ENCODE results near the gene XRCC4.
A peak's percentile ranks its signal among the peaks of the same experiment; 100 is the strongest.

Gene XRCC4

DNA sequence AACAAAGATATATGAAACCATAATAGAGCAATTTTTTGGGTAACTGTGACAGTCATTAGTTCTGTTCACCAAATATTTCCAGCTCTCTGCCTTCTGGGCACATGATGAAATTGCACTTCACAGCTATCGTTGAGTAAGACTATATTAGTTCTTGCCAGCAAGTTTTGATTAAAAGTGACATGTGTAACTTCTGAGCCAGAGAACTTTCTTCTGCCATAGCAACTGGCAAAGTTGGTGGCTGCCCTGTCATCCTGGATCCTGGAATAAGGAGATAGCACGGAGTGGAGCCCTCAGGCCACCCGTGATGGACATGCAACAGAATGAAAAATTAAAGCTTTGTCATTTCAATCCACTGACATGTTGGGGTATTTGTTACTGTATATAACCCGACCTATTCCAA is 199.8 kb downstream of the XRCC4 start:
- DNase-seq (ENCODE audit: low spot score) = no peak

DNA sequence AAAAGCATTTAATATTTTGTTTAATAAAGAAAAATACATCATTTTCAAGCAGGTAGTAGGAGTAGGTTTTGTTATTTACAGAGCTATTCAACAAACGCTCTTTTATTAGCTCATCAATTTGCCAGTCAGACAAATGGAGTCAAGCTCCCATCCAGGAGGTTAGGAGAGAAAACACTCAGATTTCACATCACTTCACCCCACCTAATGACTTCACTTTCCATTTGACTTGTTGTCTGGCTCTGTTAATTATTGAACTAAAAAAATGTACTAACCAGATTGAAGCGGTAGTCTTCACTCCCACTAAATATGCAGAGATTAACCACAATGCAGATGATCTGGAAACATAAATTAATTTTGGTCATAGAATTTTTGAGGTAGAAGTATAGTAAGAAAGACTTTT is 200.6 kb downstream of the XRCC4 start:
- no peak for DNase-seq (ENCODE audit: low spot score)

DNA sequence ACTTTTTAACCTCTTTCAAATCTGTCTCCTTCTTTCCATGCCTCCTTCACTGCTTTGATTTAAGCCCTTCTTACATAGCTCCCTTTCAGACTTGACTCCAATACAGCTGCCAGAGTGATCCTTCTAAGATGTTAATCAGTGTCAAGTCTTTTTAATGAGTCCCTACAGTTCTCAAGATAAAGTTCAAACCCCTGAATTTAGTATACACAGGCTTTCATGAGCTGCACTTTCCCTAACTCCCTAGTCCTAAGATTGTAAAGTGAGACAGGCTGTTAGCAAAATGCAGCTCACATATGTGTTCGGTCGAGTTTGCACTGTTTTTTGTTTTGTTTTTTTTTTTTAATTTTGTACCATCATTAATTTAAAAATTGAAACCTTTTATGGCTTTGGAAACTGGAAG is 203.8 kb downstream of the XRCC4 start:
- no peak for DNase-seq (ENCODE audit: low spot score)

DNA sequence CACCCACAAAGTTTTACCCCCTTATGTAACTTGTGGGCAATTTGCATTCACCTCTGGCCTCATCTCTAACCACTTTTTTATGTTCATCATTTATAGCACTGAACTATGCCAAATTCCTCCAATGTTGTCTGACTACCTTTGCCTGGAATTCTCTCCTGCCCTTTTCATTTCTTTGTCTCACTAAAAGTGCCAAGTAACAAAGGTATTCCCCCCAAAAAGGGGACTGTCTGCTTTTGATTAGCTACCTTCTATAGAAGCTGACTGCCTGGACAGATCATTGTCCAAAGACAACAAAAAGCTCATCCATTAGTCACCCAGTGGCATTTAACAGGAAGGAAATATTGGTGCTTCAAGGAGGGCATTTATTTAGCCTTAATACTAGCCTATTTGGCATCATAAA is 204.3 kb downstream of the XRCC4 start:
- DNase-seq (ENCODE audit: low spot score) = no peak

DNA sequence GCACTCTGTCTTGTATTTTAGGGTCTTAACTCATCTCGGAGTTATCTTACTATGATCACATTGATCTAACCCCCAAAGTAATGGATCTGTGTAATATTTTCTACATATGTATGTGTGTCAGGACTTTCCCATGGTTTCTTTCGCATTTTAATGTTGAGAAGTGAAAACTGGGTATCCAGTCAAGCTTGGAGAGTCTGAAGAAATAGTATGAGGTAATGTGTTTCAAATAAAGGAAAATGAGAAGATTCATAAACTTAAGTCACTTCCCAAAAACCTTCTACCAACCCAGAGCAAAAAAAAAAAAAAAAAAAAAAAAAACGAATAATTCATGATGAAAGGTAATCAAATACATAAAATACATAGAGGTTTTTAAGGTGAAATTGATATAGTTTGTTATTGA is 206.4 kb downstream of the XRCC4 start:
- no peak for DNase-seq (ENCODE audit: low spot score)

DNA sequence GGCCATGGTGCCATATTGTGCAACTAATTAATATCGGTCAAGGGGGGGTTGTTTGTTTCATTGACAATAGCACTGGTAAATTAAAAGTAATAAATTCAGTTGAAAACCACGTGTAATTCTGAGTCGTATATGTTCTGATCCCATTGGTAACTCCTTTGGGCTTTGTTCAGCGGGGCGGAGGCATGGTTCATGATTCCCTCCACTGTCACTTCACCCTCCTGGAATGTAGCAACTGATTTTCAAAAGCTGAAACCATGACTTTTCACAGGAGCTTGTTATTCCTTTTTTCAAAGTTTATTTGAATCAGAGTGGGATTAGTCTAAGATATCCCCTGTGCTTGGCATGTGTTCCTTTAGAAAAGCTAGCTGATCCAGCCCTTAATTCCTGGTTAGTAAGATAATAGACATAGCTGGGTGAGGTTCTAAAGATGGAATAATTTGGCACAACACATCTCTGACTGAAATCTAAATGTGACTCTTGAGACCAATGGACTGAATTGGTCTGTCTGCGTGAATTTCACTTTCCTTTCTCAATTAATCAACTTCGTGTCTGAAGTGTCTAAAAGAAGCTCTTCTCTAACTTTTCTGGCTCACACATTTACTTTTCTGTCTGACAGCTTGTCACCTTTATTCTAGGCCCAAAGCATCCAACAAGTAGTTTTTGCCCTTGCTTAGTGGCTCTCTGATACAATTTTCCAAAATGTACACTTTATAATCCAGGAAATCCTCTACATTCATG is 208.5 kb downstream of the XRCC4 start:
- DNase-seq (ENCODE audit: low spot score) = no peak

DNA sequence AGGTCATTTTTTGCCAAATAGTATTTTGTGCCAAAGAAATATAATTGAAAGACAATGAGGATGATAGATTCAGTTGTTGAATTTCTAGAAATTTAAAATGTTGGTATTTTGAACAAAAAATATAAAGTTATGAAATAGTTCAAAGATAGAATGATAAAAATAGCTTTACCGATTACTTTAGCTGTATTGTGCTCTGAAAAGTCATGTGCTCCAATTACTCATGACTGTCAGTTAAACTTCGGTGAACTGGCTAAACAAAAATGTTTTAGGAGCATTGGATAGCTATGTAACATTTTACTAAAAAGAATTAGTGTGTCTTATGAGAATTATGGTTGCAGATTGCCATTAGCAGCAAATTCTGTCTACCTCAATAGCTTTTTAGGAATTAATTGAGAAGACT is 216.9 kb downstream of the XRCC4 start:
- no peak for DNase-seq (ENCODE audit: low spot score)

DNA sequence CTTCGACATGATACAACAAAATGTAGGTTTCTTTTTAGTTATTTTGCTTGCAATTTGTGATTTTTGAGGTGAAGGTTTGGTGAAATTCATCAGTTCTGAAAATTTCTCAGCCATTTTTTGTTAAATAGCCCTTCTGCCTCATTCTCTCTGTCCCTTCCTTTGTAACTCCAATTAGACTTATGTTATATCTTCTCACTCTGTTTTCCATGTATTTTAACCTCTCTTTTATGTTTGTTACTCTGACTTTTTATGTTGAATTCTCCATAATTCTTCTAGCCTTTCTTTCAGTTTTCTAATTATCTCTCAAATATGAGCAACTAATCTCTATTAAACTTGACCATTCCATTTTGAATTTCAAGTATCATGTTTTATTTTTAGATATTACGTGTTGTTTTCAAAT is 222.0 kb downstream of the XRCC4 start:
- no peak for DNase-seq (ENCODE audit: low spot score)

DNA sequence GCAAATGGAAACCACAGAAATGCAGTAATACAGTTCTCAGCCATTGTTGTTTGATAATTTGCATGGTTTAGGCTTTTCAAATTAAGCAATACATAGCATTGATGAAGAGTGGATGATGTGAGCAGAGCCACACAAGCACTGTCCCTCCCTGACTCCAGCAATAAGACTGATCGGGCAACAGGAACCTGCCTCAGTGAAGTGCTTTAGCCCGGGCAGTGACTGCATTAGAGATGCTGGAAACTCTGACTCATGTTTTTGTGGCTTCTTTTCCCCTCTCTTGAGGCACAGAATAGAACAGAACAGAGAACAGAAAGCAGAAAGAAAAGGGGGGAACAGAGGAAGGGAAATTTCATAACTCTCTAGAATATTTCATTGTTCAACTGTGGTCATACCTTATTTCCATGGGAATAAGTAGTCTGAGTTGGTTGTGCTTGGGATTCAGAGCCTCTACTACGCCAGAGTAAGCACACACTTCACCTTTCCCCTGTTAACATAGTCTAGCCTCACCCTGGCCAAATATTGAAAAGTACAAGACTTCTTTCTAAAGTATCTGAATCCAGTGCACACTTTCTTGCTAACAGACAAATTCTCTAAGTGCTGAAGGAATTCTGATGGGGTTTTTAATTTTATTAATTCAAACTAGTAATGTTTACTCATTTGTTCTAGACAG is 229.4 kb downstream of the XRCC4 start:
- DNase-seq (ENCODE audit: low spot score) = peak; percentile 38

DNA sequence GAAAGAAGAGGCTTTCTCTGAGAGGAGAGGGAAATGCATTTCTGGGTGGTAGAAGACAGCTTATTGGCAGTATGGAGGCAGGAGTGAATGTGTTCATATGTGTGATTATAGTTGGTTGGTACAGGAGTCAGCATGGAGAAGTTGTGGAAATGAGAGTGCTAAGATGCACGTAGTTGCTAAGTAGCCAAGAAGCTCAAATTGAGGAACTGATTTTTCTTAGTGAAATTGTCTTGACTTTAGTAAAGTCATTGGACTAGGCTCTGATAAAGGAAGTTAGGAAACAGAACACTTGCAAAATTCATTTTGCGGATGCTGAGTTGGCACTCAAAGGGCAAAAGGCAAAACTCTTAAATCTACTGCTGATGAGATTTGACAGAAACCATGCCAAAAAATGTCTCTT is 235.3 kb downstream of the XRCC4 start:
- DNase-seq (ENCODE audit: low spot score) = peak; percentile 43

DNA sequence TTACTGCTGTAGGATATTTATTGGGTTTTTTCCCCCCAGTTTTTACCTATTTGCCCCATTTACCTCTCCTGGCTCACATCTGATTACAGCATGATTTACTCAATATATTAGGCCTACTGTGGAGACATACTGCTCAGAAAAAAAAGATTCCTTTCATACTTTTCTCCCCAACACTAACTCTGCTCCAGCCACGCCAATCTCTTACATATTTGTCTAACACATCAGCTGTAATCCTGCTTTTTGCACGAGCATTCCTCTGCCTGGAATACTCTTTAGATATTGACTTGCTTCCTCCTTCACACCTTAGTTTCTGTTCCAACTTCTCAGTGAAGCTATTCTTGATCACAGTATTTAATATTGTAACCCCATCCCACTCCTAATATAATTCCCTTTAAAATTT is 236.1 kb downstream of the XRCC4 start:
- DNase-seq (ENCODE audit: low spot score) = no peak

DNA sequence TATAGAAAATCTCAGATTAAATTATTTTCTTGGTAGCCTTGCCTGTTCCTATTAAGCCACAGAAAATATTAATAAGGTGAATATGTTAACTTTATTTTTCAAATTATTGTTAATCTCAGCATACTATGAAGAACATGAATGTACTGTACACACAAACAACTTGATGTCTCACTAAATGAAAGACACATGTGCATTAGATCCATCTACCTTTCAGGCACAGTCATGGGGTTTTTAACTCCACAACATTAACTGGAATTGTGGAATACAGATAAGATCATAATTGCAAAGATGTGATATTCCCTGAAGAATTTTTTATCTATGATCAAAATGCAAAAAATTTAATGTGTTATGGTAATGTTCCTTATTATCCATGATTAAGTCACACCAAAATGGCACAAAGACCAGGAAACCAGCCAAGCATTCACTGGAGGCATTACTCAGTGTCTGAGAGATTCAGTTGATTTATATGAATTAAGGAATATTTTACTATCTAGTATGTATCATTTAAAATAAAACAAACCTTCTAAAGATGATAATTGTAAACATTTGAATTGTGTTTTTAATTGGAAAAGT is 244.2 kb downstream of the XRCC4 start:
- DNase-seq (ENCODE audit: low spot score) = no peak

DNA sequence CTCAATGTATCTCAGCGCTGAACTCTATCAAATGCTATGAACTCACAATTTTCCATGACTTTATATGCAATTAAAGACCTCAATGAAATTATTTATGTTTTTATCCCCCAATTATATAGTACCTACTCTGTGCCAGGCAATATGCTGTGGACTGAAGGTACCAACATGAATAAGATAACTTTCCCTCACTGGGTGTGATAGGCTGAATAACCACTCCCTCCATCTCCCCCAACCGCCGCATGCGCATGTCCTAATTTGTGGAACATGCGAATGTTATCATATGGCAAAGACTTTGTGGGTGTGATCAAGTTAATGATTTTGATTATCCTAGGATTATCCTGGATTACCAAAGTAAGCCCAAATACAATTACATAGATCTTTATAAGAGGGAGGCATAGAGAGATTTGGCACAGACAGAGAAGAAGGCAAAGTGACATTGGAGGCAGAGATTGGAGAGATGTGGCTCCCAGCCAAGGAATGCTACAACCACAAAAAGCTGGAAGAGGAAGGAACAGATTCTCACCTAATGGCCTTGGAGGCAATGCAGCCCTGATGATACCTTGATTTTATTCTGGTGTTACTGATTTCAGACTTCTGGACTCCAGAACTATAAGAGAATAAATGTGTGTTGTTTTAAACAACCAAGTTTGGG is 245.1 kb downstream of the XRCC4 start:
- no peak for DNase-seq (ENCODE audit: low spot score)

DNA sequence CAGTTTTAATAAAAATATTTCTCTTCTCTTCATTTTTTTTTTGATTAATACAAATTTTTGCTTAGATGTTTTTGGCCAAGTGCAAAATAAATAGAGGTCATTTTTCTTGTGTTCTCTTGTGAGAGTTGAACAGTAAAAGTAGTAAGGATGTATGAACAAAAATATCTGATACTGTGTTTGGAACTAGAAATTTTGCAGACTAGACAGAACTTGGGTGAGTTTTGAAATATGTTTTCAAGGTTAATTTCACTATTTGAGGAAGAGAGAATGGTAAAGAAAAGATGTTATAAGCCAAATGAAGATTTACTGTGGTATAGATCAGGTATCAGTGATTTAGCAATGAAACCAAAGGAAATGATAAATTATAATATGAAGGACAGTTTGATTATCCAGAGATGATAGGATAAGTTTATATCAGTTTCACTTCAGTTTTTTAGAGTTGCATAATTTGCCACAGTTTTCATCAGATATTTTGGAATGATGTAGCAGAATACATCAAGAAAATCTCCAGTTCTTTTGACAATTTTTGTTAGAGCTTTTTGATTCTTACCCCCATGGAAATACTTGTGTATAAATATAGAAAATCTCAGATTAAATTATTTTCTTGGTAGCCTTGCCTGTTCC is 246.3 kb downstream of the XRCC4 start:
- no peak for DNase-seq (ENCODE audit: low spot score)

DNA sequence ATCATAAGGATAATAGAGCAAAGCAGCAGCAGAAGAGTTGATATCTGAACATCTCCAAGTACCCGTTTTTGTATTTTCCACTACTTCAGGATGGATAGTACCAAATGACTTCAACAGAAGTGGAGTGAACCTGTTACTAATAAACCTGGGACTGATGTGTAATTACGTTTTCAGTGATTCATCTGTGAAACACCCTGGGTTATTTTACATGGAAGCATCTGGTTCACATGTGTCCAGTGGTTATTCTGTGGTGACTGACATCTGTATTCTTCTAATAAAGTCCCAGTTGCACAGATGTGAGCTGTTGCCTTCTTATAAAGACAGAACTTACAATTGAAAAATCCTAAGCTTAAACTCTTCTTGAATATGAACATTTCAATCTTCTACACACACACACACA is 254.5 kb downstream of the XRCC4 start:
- no peak for DNase-seq (ENCODE audit: low spot score)

DNA sequence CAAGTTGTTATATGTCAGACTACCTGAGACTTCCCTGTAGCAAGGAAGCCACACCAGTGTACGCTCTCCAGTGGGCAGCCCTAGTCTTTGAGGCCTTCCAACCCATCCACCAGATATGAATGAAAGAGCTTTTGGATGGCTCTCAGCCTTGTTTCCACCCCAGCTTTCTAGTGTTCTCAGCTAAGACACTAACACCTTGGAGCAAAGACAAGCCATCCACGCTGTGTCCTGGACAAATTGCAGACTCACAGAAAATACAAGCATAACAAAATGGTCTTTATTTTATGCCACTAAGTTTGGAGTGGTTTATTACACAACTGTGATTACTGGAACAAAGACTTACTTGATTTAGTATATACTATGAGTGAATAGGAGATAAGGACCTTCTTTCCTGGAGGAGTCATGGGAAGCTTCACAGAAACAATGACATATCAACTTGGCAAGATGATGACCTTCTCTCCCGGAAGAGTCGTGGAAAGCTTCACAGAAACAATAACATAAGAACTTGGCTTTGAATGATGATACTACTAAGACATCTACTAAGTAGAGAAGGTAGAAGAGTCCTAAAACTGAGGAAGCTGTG is 260.2 kb downstream of the XRCC4 start:
- DNase-seq (ENCODE audit: low spot score) = no peak

DNA sequence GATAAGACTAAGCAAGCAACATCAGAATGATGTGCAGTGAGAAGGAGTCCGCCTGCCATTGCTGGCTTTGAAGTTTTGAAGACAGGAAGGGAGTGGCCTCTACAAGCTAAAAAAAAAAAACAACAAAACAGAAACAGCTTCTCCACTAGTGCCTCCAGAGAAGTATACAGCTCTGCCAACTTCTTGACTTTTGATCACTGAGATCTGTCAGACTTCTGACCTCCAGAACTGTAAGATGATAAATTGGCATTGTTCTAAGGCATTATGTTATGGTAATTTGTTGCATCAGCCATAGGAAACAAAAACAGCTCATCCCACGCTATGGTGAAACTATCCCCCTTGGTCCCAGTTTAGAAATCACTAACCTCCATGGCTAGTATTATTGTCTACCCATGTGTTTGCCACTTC is 263.2 kb downstream of the XRCC4 start:
- DNase-seq (ENCODE audit: low spot score) = no peak

DNA sequence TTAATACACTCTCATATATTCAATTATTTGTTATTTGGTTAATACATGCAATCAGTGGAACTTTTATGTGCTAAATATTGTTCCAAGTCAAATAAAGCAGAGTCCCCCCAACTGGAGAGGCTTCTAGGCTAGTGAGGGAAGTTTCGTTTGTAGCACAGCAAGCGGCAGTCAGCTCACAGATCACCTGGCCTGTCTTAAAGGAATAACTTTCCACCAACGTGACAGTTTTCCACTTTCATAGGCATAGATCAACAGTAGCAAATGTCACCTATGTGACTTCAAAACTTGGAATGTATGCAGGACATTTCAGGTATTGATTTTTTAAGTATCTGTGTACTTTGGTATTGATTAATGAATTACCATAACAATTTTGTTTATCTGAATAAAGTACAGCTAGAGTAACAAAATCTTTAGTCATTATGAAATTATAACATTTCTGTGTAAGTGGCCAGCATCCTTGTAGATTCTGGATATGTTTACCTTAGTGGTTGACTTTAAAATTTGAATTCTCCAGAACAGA is 264.5 kb downstream of the XRCC4 start:
- DNase-seq (ENCODE audit: low spot score) = no peak

DNA sequence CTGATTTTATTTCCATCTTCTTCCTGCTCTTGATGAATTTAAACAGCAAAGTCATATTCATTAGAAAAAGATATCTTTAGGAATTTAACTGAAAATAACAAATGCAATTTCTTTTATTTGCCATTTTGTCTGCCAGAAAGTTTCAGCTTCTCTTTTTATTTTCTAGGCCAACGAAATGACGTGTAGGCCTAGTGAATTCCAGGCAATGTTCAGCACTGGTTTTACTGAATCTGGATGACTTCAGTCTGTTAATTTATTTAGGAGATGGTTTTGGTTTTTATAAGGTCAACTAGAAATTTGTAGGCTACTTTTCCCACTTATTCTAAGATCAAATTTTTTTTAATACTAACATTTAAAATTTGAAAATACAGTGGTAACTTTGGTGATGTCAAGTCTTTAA is 265.1 kb downstream of the XRCC4 start:
- no peak for DNase-seq (ENCODE audit: low spot score)

DNA sequence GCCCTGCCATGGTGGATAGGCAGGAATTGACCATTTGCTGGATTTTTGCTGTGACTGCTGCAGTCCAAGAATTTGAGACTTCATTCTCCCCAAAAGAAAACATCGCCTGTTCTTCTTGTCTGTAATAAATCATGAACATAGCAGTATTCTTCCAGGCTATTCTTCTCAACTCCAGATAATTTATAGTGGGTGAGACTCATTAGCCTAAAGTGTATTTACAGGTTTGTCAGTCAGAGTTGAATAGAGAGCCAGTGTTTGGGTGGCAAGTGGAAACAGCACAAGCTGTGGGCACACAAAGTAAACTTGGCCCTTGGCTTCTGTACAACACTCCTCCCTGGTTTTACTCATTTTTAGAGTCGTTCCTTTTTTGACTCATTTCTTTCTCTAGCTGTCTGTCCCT is 266.0 kb downstream of the XRCC4 start:
- no peak for DNase-seq (ENCODE audit: low spot score)

DNA sequence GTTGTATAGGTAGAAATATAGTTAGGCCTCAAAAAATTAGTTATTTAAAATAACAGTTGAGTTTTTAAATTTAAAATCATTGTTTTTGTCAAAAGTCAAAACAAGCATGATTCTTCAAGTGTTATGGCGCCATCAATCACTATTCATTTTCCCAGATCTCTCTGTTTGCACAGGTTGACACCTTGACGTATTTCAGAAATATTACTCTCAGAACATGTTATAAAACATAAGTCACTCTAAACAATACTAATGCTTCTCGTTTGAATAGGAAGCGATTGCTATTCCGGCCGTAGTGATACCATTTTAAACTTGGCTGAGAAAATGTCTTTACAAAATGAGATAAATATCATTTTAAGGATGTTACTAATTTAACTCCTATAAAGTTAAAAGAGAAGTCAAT is 268.1 kb downstream of the XRCC4 start:
- DNase-seq (ENCODE audit: low spot score) = no peak

DNA sequence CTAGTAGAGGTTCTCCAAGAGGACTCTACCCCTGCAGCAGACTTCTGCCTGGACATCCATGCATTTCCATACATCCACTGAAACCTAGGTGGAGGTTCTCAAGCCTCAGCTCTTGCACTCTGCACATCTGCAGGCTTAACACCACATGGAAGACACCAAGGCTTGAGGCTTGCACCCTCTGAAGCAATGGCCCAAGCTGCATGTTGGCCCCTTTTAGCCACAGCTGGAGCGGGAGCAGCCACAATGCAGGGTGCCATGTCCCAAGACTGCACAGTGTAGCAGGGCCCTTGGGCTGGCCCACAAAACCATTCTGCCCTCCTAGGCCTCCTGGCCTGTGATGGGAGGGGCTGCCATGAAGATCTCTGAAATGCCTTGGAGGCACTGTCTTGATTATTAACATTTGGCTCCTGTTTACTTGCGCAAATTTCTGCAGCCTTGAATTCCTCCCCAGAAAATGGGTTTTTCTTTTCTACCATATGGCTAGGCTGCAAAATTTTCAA is 271.0 kb downstream of the XRCC4 start:
- no peak for DNase-seq (ENCODE audit: low spot score)
